Astrocyte (in vitro differentiated cells and primary cell): ENCODE measurements around the gene CRHR1.

Experiments used
- CTCF ChIP-seq: IDR thresholded peaks from 2 replicates; pipeline ENCODE4 v1.5.1; 2011; ENCODE audit warnings: low read depth, mild to moderate bottlenecking, inconsistent platforms, low read length, moderate library complexity; ENCODE audit not compliant: insufficient read depth
- EZH2 ChIP-seq: IDR thresholded peaks from 2 replicates; pipeline ENCODE4 v1.6.1; 2012; ENCODE audit warnings: mild to moderate bottlenecking, low read length, inconsistent platforms; ENCODE audit not compliant: insufficient read depth

GRCh38 chr17:45792437-45792836, 8.3 kb downstream of the CRHR1 start:
- TF ChIP-seq CTCF = no peak
- TF ChIP-seq EZH2 = no peak
